Measurements from ENCODE around the gene MRPL14.

Gene MRPL14

DNA sequence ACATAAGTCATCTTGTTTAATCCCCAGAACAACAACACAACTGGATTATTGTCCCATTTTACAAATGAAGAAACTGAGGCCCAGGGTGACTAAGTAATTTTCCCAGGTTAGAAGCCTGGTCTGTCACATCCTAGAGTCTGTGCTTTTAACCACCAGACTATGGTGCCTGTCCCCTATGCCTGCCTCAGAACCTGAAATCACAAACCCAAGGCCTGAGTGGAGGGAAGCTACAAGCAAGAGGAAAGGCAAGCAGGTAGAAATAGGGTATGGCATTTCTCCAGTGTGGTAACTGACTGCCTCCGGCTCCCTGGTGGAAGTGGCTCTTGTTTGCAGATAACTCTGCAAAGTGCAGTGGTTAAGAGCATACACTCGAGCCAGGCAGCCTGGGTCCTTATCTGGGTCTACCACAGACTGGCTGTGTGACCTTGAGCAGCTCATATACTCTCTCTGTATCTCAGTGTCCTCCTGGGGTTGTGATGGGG lies 2.6 kb upstream of the MRPL14 start:
- in situ Hi-C loops (cut with HindIII; ENCODE audit: low pct_ligation_motif_present, low pct_unique_long_range_greater_than_20kb, low sequenced_read_pairs), result no loop called here
- no peak for DNase-seq

GRCh38 chr6:44128020-44128917 lies 1.0 kb upstream of the MRPL14 start:
- peak; percentile 46 for DNase-seq
- in situ Hi-C loops (cut with HindIII; ENCODE audit: low pct_ligation_motif_present, low pct_unique_long_range_greater_than_20kb, low sequenced_read_pairs), result no loop called here

GRCh38 chr6:44126320-44127149 lies 717 bp downstream of the MRPL14 start:
- peak; percentile 61 for DNase-seq
- in situ Hi-C loops (cut with HindIII; ENCODE audit: low pct_ligation_motif_present, low pct_unique_long_range_greater_than_20kb, low sequenced_read_pairs), result no loop called here

DNA sequence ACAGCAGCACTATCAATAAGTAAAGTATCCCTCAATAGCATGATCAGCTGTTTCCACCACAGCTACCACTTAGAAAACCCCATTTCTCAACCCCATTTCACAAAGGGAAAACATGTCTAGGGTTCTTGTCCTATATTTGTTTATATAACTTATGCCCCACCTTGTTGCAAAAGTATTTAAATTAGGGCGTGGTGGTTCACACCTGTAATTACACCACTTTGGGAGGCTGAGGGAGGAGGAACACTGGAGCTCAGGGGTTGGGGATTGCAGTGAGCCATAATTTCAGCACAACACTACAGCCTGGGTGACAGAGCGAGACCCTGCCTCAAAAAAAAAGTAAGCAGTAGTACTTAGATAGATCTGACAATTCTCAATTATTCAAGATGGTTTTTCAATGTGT lies 3.7 kb downstream of the MRPL14 start:
- no peak for DNase-seq

GRCh38 chr6:44122801-44123200 lies 4.5 kb downstream of the MRPL14 start:
- no peak for DNase-seq
- in situ Hi-C loops (cut with HindIII; ENCODE audit: low pct_ligation_motif_present, low pct_unique_long_range_greater_than_20kb, low sequenced_read_pairs), result no loop called here

More for the DNA sequence above, 3.7 kb downstream of the MRPL14 start:
- in situ Hi-C loops (cut with HindIII; ENCODE audit: low pct_ligation_motif_present, low pct_unique_long_range_greater_than_20kb, low sequenced_read_pairs), result no loop called here

DNA sequence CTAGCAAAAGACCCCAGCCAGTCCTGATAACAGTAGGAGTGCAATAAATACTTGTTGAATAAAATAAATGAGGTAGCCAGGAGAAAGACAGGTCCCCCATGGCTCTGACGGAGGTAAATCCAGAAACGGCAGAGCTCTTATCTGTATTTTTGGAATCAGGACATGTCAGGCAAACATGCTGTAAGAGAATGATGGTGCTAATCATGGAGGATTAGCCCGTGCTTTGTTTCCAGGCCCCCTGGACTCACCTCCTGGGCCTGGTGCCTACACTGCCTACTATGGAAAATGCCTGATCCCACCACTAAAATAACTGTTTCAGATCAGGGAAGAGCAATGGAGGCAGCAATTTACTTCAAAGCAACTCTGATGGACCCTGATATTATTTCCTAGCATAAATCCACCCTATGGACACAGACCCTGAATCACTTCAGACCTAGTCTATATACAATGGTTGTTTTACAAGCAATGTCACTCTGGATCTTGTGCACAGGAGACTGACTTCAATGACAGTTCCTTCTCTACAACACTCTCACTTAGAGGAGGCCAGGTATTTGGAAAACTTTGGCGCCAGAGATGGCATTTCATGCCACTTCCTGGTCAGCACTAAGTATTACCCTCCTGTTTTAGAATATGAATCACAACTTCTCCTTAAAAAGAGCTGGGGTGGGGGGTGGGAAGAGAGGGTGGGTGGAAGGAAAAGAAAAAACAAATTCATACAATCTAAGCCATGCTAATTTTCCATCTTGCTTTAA lies 6.4 kb downstream of the MRPL14 start:
- in situ Hi-C loops (cut with HindIII; ENCODE audit: low pct_ligation_motif_present, low pct_unique_long_range_greater_than_20kb, low sequenced_read_pairs), result no loop called here
- no peak for DNase-seq

DNA sequence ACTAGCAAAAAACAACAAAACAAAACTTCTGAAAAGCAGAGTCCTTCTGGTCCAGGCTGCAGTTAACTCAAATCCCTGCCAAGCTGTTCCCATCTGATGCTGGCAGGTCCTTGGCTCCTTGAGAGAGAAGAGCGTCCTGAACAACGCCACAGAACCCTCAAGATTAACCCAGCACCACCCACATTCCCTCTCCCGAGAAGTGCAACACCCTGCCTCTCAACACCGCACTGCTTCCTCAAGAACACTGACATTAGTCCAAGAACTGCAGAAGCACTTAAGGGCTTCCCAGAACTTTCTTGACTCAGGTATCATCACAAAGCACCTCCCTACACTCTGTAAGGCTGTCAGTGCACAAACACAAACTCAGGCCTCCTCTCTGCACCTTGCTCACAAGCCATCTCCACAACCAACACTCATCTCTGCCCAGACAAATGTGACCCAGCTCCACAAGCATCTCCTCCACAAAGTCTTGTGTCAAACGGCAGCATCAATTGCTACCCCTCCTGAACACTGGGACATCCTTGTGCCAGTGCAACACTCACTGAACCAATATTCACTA lies 7.5 kb downstream of the MRPL14 start:
- DNase-seq, result no peak
- in situ Hi-C loops (cut with HindIII; ENCODE audit: low pct_ligation_motif_present, low pct_unique_long_range_greater_than_20kb, low sequenced_read_pairs), result no loop called here

- in situ Hi-C loops (cut with HindIII; ENCODE audit: low pct_ligation_motif_present, low pct_unique_long_range_greater_than_20kb, low sequenced_read_pairs), result no loop called here
- DNase-seq, result peak; percentile 25
These were observed 9.7 kb downstream of the MRPL14 start for GRCh38 chr6:44117397-44118128.

GRCh38 chr6:44116641-44117382 lies 10.4 kb downstream of the MRPL14 start:
- peak; percentile 79 for DNase-seq
- in situ Hi-C loops (cut with HindIII; ENCODE audit: low pct_ligation_motif_present, low pct_unique_long_range_greater_than_20kb, low sequenced_read_pairs), result no loop called here

DNA sequence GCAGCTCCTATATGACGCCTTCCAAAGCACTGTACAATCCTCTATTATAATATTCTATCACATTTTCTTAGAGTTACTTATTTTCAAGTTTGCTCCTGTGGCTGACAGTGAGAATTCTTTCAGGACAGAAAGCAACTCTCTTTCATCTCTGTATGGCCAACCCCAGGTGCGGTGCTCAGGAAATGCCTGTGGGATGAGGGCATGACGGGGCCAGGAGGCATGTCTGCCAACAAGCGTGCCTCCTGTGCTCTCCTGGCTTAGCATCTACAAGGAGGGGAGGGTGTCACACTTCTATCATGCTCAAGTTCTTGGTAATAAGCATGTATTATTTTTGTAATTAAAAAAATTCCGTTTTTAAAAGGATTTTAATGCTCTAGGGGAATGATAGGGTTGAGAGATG lies 11.4 kb downstream of the MRPL14 start:
- in situ Hi-C loops (cut with HindIII; ENCODE audit: low pct_ligation_motif_present, low pct_unique_long_range_greater_than_20kb, low sequenced_read_pairs), result no loop called here
- DNase-seq, result peak; percentile 79

GRCh38 chr6:44113414-44113813 lies 13.8 kb downstream of the MRPL14 start:
- no peak for DNase-seq
- in situ Hi-C loops (cut with HindIII; ENCODE audit: low pct_ligation_motif_present, low pct_unique_long_range_greater_than_20kb, low sequenced_read_pairs), result no loop called here

- in situ Hi-C loops (cut with HindIII; ENCODE audit: low pct_ligation_motif_present, low pct_unique_long_range_greater_than_20kb, low sequenced_read_pairs), result no loop called here
- DNase-seq, result no peak
These were observed 15.5 kb downstream of the MRPL14 start for GRCh38 chr6:44111434-44112417.

DNA sequence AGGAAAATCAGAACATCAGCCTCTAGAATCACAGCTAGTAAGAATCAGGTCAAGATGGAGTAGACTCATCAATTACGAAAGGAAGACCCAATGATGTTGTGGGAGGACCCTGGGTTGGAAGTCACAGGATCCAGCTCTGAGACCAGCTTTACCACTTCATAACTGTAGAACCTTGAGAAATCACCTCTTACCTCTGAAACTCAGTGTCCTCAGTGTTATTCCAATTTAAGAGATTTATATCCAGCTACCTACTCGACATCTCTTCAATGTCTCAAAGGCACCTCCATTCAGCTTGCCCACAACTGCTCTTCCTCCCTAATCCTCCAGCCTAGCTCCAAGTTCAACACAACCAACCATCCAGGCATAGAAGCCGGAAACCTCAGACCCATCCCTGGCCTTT lies 16.3 kb downstream of the MRPL14 start:
- in situ Hi-C loops (cut with HindIII; ENCODE audit: low pct_ligation_motif_present, low pct_unique_long_range_greater_than_20kb, low sequenced_read_pairs), result no loop called here
- DNase-seq, result no peak

DNA sequence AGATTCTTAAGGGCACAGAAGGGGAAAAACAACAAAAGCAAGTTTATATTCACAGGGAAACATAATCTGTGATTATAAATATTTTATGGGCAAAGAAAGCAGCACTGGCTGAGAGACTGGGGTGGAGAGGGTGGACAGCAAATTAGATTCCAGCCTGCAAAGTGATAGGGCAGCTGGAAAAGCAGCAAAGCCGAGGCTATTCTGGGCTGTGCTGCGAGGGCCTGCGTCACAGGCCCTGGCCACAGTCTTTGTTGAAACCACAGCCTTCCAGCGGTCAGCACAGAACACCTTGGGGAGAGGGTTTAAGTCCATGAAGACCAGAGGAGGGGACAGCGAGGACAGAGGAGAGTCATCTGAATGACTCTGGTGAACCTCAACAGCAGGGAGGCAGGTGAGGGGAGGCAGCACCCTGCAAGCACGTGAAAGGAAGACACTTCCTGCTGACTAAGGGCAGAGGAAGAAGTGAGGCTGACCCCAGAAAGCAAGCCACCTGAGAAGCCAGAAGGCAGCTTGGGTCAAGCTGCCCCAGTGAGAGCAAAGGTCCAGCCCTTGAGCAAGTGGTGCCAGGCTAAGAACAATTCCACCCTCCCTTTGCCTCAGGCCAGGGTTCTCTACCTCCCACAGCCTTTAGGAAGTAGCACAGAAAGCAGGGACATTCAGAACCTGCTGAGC lies 17.1 kb downstream of the MRPL14 start:
- in situ Hi-C loops (cut with HindIII; ENCODE audit: low pct_ligation_motif_present, low pct_unique_long_range_greater_than_20kb, low sequenced_read_pairs), result no loop called here

GRCh38 chr6:44109212-44109611 lies 18.0 kb downstream of the MRPL14 start:
- in situ Hi-C loops (cut with HindIII; ENCODE audit: low pct_ligation_motif_present, low pct_unique_long_range_greater_than_20kb, low sequenced_read_pairs), result no loop called here
- no peak for DNase-seq

More for the DNA sequence above, 17.1 kb downstream of the MRPL14 start:
- no peak for DNase-seq

DNA sequence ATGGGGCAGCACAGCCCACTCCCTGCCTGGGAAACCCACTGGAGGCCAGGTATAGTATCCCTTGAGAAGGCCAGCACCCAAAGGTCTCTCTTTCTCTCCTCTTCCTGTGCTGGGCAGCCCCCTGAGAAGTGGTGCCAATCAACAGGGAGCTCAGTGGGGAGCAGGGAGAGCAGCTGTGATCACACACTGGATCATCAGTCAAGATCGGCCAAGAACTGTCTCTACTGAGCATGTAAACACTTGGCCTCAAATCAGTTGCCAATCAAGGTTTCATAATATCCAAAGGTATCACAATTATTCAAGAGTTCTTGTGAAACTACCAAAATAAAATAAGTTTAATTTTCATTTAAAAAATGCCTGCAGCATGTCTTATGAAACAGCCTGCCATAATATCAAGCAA lies 18.8 kb downstream of the MRPL14 start:
- DNase-seq, result no peak
- in situ Hi-C loops (cut with HindIII; ENCODE audit: low pct_ligation_motif_present, low pct_unique_long_range_greater_than_20kb, low sequenced_read_pairs), result no loop called here

Measured in ACHN (cell line).